ENCODE measurements around the gene HEATR3.

HEATR3 gene

DNA sequence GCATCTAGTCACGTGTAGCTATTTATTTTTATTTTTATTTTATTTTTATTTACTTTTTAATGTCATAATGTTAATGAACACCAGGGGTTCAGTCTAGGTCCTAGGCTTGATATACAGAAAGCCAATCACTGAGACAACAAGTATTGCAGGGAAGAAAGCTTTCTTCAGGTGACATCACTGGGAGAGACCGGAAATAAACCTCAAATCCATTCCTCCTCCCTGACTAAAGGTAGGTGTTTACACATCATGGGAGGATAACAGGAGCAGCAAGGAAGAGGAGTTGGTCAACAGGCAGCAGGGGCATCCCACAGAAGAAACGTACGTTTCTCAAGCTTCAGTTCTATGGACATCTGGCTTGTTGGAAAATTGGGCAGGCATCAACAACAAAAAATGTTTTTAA is 9.5 kb upstream of the HEATR3 start:
- no peak for TF ChIP-seq CTCF (IDR thresholded peaks at IDR 0.05; ENCODE audit: extremely low read depth, missing control alignments)
- no peak for DNase-seq (ENCODE audit: low spot score)

DNA sequence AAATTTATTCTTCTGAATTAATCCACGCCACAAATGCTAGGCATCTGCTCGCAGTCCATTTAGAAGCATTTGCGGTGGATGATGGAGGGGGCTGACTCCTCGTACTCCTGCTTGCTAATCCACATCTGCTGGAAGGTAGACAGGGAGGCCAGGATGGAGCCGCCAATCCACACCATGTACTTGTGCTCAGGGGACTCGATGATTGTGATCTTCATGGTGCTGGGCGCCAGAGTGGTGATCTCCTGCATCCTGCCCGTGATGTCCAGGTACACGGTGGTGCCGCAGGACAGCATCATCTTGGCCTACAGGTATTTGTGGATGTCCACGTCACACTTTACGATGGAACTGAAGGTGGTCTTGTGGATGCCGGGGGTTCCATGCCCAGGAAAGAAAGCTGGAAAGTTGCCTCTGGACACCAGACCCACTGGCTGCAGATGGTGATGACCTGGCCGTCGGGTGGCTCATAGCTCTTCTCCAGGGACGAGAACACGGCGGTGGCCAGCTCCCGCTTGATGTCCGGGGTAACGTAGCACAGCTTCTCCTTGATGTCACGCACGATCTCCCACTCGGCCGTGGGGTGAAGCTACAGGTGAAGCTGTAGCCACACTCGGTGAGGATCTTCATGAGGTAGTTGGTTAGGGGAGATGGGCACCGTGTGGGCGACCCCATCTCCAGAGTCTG is 7.5 kb upstream of the HEATR3 start:
- no peak for DNase-seq (ENCODE audit: low spot score)
- no peak for TF ChIP-seq CTCF (IDR thresholded peaks at IDR 0.05; ENCODE audit: extremely low read depth, missing control alignments)

GRCh38 chr16:50059111-50059510 is 6.7 kb upstream of the HEATR3 start:
- DNase-seq (ENCODE audit: low spot score), result no peak
- TF ChIP-seq CTCF (IDR thresholded peaks at IDR 0.05; ENCODE audit: extremely low read depth, missing control alignments), result no peak

- no peak for TF ChIP-seq CTCF (IDR thresholded peaks at IDR 0.05; ENCODE audit: extremely low read depth, missing control alignments)
- DNase-seq (ENCODE audit: low spot score), result no peak
These were observed 6.1 kb upstream of the HEATR3 start for GRCh38 chr16:50059669-50060068.

- no peak for TF ChIP-seq CTCF (IDR thresholded peaks at IDR 0.05; ENCODE audit: extremely low read depth, missing control alignments)
- no peak for DNase-seq (ENCODE audit: low spot score)
These were observed 4.4 kb upstream of the HEATR3 start for GRCh38 chr16:50061326-50061725.

- no peak for DNase-seq (ENCODE audit: low spot score)
- no peak for TF ChIP-seq CTCF (IDR thresholded peaks at IDR 0.05; ENCODE audit: extremely low read depth, missing control alignments)
These were observed 538 bp upstream of the HEATR3 start for GRCh38 chr16:50065241-50065623.

DNA sequence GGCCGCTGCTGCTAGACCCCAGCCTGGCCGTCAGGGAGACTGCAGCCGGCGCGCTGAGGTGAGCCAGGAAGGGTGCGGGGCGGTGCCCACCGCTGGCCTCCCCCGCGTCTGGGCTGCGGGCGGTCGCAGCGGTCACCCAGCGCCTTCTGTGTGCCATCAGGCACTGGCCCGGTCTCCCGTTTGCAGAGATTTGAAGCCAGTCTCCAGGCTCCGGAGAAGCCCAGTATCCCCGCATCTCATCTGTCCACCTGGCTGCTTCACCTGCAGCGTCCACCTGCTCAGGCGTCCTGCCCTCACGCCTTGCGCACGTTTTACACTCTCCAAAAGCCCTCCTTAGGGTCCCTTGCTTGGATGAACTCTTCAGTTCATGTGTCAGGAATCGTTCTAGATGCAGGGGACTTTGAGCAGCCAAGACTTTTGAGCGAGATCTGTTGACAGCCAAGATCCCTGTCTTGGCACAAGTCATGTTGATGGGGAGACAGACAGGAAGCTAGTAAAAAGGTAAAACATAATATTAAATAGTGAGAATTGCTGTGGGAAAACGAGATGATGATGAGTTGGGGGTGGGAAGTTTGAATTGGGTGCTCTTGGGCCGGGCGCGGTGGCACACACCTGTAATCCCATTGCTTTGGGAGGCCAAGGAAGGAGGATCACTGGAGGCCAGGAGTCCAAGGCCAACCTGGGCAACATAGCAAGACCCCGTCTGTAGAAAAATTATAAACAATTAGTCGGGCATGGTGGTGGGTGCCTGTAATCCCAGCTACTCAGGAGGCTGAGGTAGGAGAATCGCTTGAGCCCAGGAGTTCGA is 916 bp downstream of the HEATR3 start:
- DNase-seq (ENCODE audit: low spot score), result no peak
- TF ChIP-seq CTCF (IDR thresholded peaks at IDR 0.05; ENCODE audit: extremely low read depth, missing control alignments), result no peak
